Fibroblast of lung (primary cell): ENCODE measurements around the gene RAB3A.

Source experiments
- CTCF ChIP-seq, 2 donors: IDR thresholded peaks in 1 of 2; conservative IDR thresholded peaks in 1 of 2; 1 replicate in 1 of 2; 2 replicates in 1 of 2; pipeline ENCODE4 v1.5.1; 2011 to 2012; ENCODE audit warnings: low read length in 2 of 2, control low read depth in 1 of 2, inconsistent platforms in 1 of 2, low read depth in 1 of 2, mild to moderate bottlenecking in 1 of 2
- EZH2 ChIP-seq: IDR thresholded peaks from 2 replicates; pipeline ENCODE4 v1.5.1; 2012; ENCODE audit warnings: low read length, control low read depth, mild to moderate bottlenecking; ENCODE audit errors: missing control alignments

- TF ChIP-seq EZH2 = no peak
- TF ChIP-seq CTCF (conservative IDR thresholded peaks at IDR 0.05 in 1 of 2, IDR thresholded peaks at IDR 0.05 in 1 of 2; ENCODE audit: low read depth in 1 of 2, low read length in 2 of 2) = no peak
These were observed 11.1 kb upstream of the RAB3A start for GRCh38 chr19:18214779-18215433.
